ENCODE results near the gene HIPK2. TPM values are rescaled to one million over a fixed set of nuclear protein-coding genes. Genes with fewer than 3 reads are reported as not detected.

HIPK2 gene
- total and polyA plus RNA-seq, 2 experiments from 2014 or later: 18.2 to 22.9 TPM

- TF ChIP-seq EZH2phosphoT487 (IDR thresholded peaks at IDR 0.05; ENCODE audit: low read depth, severe bottlenecking, unreplicated experiment) (no peak), CTCF (IDR thresholded peaks at IDR 0.05; ENCODE audit: poor library complexity) (no peak), EZH2 (IDR thresholded peaks at IDR 0.05; ENCODE audit: borderline replicate concordance) (no peak)
Observed at GRCh38 chr7:139594911-139595476, 182.8 kb downstream of the HIPK2 start.

GRCh38 chr7:139594090-139594489 is 183.7 kb downstream of the HIPK2 start:
- no peak overlapping the region for H3K4me2 ChIP-seq
- H3K27me3 ChIP-seq: no peaks in the 10 kb centered on the region
- H3K27ac ChIP-seq: no peak overlapping the region
- no peak for TF ChIP-seq CTCF (IDR thresholded peaks at IDR 0.05; ENCODE audit: poor library complexity)
- no peak for TF ChIP-seq EZH2 (IDR thresholded peaks at IDR 0.05; ENCODE audit: borderline replicate concordance)
- no peak for TF ChIP-seq EZH2phosphoT487 (IDR thresholded peaks at IDR 0.05; ENCODE audit: low read depth, severe bottlenecking, unreplicated experiment)
- H3K4me1 ChIP-seq (ENCODE audit: insufficient read depth): no peaks in the 10 kb centered on the region
- no peaks in the 10 kb centered on the region for H4K20me1 ChIP-seq (ENCODE audit: insufficient read depth, poor library complexity, severe bottlenecking)
- no peaks in the 10 kb centered on the region for H3K79me2 ChIP-seq
- DNase-seq (ENCODE audit: low spot score): no peak
- no peaks in the 10 kb centered on the region for H3K9me3 ChIP-seq (ENCODE audit: low read depth)
- H3K9me2 ChIP-seq (replicated peaks; ENCODE audit: insufficient read depth): no peaks in the 10 kb centered on the region
- no peaks in the 10 kb centered on the region for H3K36me3 ChIP-seq (replicated peaks; ENCODE audit: insufficient read depth, low read depth)
- 91% methylated on average over 2 of the region's 2 CpGs for WGBS (ENCODE audit: low lambda C conversion rate, missing lambda C conversion rate)
- H3K4me3 ChIP-seq: no peak overlapping the region
- no peak overlapping the region for H2AFZ ChIP-seq

More at GRCh38 chr7:139594911-139595476, 182.8 kb downstream of the HIPK2 start:
- H3K4me2 ChIP-seq: no peak overlapping the region
- no peaks in the 10 kb centered on the region for H3K36me3 ChIP-seq (replicated peaks; ENCODE audit: insufficient read depth, low read depth)
- no peaks in the 10 kb centered on the region for H3K9me2 ChIP-seq (replicated peaks; ENCODE audit: insufficient read depth)
- no peaks in the 10 kb centered on the region for H3K27me3 ChIP-seq
- H3K79me2 ChIP-seq: no peaks in the 10 kb centered on the region
- no peak for DNase-seq (ENCODE audit: low spot score)
- no peak overlapping the region for H3K27ac ChIP-seq
- H4K20me1 ChIP-seq (ENCODE audit: insufficient read depth, poor library complexity, severe bottlenecking): no peaks in the 10 kb centered on the region
- no peak overlapping the region for H2AFZ ChIP-seq
- no peaks in the 10 kb centered on the region for H3K9me3 ChIP-seq (ENCODE audit: low read depth)
- 95% methylated on average over 13 of the region's 13 CpGs for WGBS (ENCODE audit: low lambda C conversion rate, missing lambda C conversion rate)
- H3K4me1 ChIP-seq (ENCODE audit: insufficient read depth): no peaks in the 10 kb centered on the region
- no peak overlapping the region for H3K4me3 ChIP-seq

- no peak overlapping the region for H3K27ac ChIP-seq
- no peak overlapping the region for H3K4me2 ChIP-seq
- H4K20me1 ChIP-seq (ENCODE audit: insufficient read depth, poor library complexity, severe bottlenecking): no peaks in the 10 kb centered on the region
- no peaks in the 10 kb centered on the region for H3K79me2 ChIP-seq
- H3K36me3 ChIP-seq (replicated peaks; ENCODE audit: insufficient read depth, low read depth): no peaks in the 10 kb centered on the region
- no peak for TF ChIP-seq EZH2 (IDR thresholded peaks at IDR 0.05; ENCODE audit: borderline replicate concordance)
- no peak for TF ChIP-seq CTCF (IDR thresholded peaks at IDR 0.05; ENCODE audit: poor library complexity)
- TF ChIP-seq EZH2phosphoT487 (IDR thresholded peaks at IDR 0.05; ENCODE audit: low read depth, severe bottlenecking, unreplicated experiment): no peak
- H3K4me3 ChIP-seq: no peak overlapping the region
- 92% methylated on average over 4 of the region's 4 CpGs for WGBS (ENCODE audit: low lambda C conversion rate, missing lambda C conversion rate)
- H2AFZ ChIP-seq: no peak overlapping the region
- DNase-seq (ENCODE audit: low spot score): no peak
- no peaks in the 10 kb centered on the region for H3K4me1 ChIP-seq (ENCODE audit: insufficient read depth)
- no peaks in the 10 kb centered on the region for H3K9me2 ChIP-seq (replicated peaks; ENCODE audit: insufficient read depth)
- no peaks in the 10 kb centered on the region for H3K27me3 ChIP-seq
- no peaks in the 10 kb centered on the region for H3K9me3 ChIP-seq (ENCODE audit: low read depth)
Observed at GRCh38 chr7:139592801-139593461, 184.9 kb downstream of the HIPK2 start.

All from hepatocyte (in vitro differentiated cells).